ENCODE results near the gene SARNP.
"Not testable (repeated sequence)": the region's sequence is repeated elsewhere in the genome, so short reads cannot be mapped to it uniquely, and the experiment has no call there.

Gene SARNP

GRCh38 chr12:55839345-55840140, 22.0 kb upstream of the SARNP start:
- no peak for DNase-seq (ENCODE audit: low spot score)

- DNase-seq (ENCODE audit: low spot score) = no peak
Observed at GRCh38 chr12:55838361-55838760, 20.8 kb upstream of the SARNP start.

GRCh38 chr12:55834400-55834799, 16.9 kb upstream of the SARNP start:
- DNase-seq (ENCODE audit: low spot score) = not testable (repeated sequence)

GRCh38 chr12:55833056-55833455, 15.5 kb upstream of the SARNP start:
- DNase-seq (ENCODE audit: low spot score) = no peak

GRCh38 chr12:55831447-55831815, 13.9 kb upstream of the SARNP start:
- no peak for DNase-seq (ENCODE audit: low spot score)

- peak; percentile 41 for DNase-seq (ENCODE audit: low spot score)
Observed at GRCh38 chr12:55830601-55831446, 13.3 kb upstream of the SARNP start.

- peak; percentile 7 for DNase-seq (ENCODE audit: low spot score)
Observed at GRCh38 chr12:55829967-55830600, 12.6 kb upstream of the SARNP start.

GRCh38 chr12:55828357-55828756, 10.8 kb upstream of the SARNP start:
- DNase-seq (ENCODE audit: low spot score) = no peak

- no peak for DNase-seq (ENCODE audit: low spot score)
Observed at GRCh38 chr12:55827806-55828205, 10.3 kb upstream of the SARNP start.

GRCh38 chr12:55824726-55825125, 7.2 kb upstream of the SARNP start:
- no peak for DNase-seq (ENCODE audit: low spot score)

GRCh38 chr12:55823419-55823818, 5.9 kb upstream of the SARNP start:
- no peak for DNase-seq (ENCODE audit: low spot score)

- DNase-seq (ENCODE audit: low spot score) = no peak
Observed at GRCh38 chr12:55822228-55822627, 4.7 kb upstream of the SARNP start.

- no peak for DNase-seq (ENCODE audit: low spot score)
Observed at GRCh38 chr12:55820679-55821078, 3.2 kb upstream of the SARNP start.

- DNase-seq (ENCODE audit: low spot score) = no peak
Observed at GRCh38 chr12:55818886-55819285, 1.4 kb upstream of the SARNP start.

- DNase-seq (ENCODE audit: low spot score) = no peak
Observed at GRCh38 chr12:55818140-55818728, 710 bp upstream of the SARNP start.

- DNase-seq (ENCODE audit: low spot score) = no peak
Observed at GRCh38 chr12:55816881-55817344, 611 bp downstream of the SARNP start.

- no peak for DNase-seq (ENCODE audit: low spot score)
Observed at GRCh38 chr12:55815473-55815872, 2.1 kb downstream of the SARNP start.

- DNase-seq (ENCODE audit: low spot score) = no peak
Observed at GRCh38 chr12:55814257-55814656, 3.3 kb downstream of the SARNP start.

GRCh38 chr12:55812088-55812487, 5.4 kb downstream of the SARNP start:
- DNase-seq (ENCODE audit: low spot score) = no peak

GRCh38 chr12:55809274-55809673, 8.2 kb downstream of the SARNP start:
- no peak for DNase-seq (ENCODE audit: low spot score)

- DNase-seq (ENCODE audit: low spot score) = no peak
Observed at GRCh38 chr12:55806982-55807381, 10.5 kb downstream of the SARNP start.

- DNase-seq (ENCODE audit: low spot score) = no peak
Observed at GRCh38 chr12:55797550-55797949, 20.0 kb downstream of the SARNP start.

All from CD4-positive, alpha-beta T cell treated with Interleukin-6 at 100 ng/mL for 8 hours (primary cell).